ENCODE measurements around the gene SMIM44. TPM values are rescaled to one million over a fixed set of nuclear protein-coding genes. Genes with fewer than 3 reads are reported as not detected.

Gene SMIM44
- total RNA-seq, 1 donor from 2014 or later = not detected

- H3K4me3 Mint-ChIP-seq = no peak overlapping the region
- Histone ChIP-seq H3K9me3 (ENCODE audit: low read depth) (no peaks in the 10 kb centered on the region), H4K20me1 (ENCODE audit: low read depth) (peaks cover 100% of the 10 kb centered on the region), H3K27me3 (no peaks in the 10 kb centered on the region), H3F3A (ENCODE audit: low read depth) (no peaks in the 10 kb centered on the region), H3K9ac (no peak overlapping the region), H3K4me3 (no peak overlapping the region), H2AFZ (replicated peaks) (no peak overlapping the region), H3K79me2 (ENCODE audit: low read depth) (peaks cover 81% of the 10 kb centered on the region), H3K27ac (no peak overlapping the region), H3K4me1 (peaks cover 4% of the 10 kb centered on the region), H3K4me2 (no peak overlapping the region), H3K36me3 (no peaks in the 10 kb centered on the region)
- H3K4me1 Mint-ChIP-seq = peaks cover 13% of the 10 kb centered on the region
- no peak for DNase-seq (ENCODE audit: low spot score)
- H3K27ac Mint-ChIP-seq = no peak overlapping the region
- H3K27me3 Mint-ChIP-seq (ENCODE audit: insufficient read depth, low read depth) = no peaks in the 10 kb centered on the region
- H3K36me3 Mint-ChIP-seq = peaks cover 6% of the 10 kb centered on the region
- H3K9me3 Mint-ChIP-seq = no peaks in the 10 kb centered on the region
- TF ChIP-seq CTCF (IDR thresholded peaks at IDR 0.05) (no peak), EZH2 (IDR thresholded peaks at IDR 0.05) (no peak), EZH2phosphoT487 (IDR thresholded peaks at IDR 0.05) (no peak)
Measured at GRCh38 chr19:3518255-3518654, 35.0 kb upstream of the SMIM44 start.

GRCh38 chr19:3517638-3518037 is 34.4 kb upstream of the SMIM44 start:
- no peak overlapping the region for H3K9ac ChIP-seq
- H3K9me3 ChIP-seq (ENCODE audit: low read depth) = no peaks in the 10 kb centered on the region
- no peak overlapping the region for H3K4me3 ChIP-seq
- no peak overlapping the region for H2AFZ ChIP-seq (replicated peaks)
- no peaks in the 10 kb centered on the region for H3K27me3 ChIP-seq
- H3K27ac Mint-ChIP-seq = no peak overlapping the region
- H3K4me3 Mint-ChIP-seq = no peak overlapping the region
- H3K4me2 ChIP-seq = no peak overlapping the region
- peaks cover 4% of the 10 kb centered on the region for H3K4me1 ChIP-seq
- no peak overlapping the region for H3K27ac ChIP-seq
- TF ChIP-seq EZH2 (IDR thresholded peaks at IDR 0.05) (no peak), EZH2phosphoT487 (IDR thresholded peaks at IDR 0.05) (no peak), CTCF (IDR thresholded peaks at IDR 0.05) (no peak)
- no peaks in the 10 kb centered on the region for H3F3A ChIP-seq (ENCODE audit: low read depth)
- peaks cover 100% of the 10 kb centered on the region for H4K20me1 ChIP-seq (ENCODE audit: low read depth)
- peaks cover 6% of the 10 kb centered on the region for H3K36me3 Mint-ChIP-seq
- peaks cover 13% of the 10 kb centered on the region for H3K4me1 Mint-ChIP-seq
- H3K36me3 ChIP-seq = no peaks in the 10 kb centered on the region
- peaks cover 87% of the 10 kb centered on the region for H3K79me2 ChIP-seq (ENCODE audit: low read depth)
- H3K27me3 Mint-ChIP-seq (ENCODE audit: insufficient read depth, low read depth) = no peaks in the 10 kb centered on the region
- H3K9me3 Mint-ChIP-seq = no peaks in the 10 kb centered on the region
- DNase-seq (ENCODE audit: low spot score) = no peak

- peaks cover 96% of the 10 kb centered on the region for H3K79me2 ChIP-seq (ENCODE audit: low read depth)
- TF ChIP-seq CTCF (IDR thresholded peaks at IDR 0.05) = no peak
- no peak for TF ChIP-seq EZH2 (IDR thresholded peaks at IDR 0.05)
- TF ChIP-seq EZH2phosphoT487 (IDR thresholded peaks at IDR 0.05) = no peak
Measured at GRCh38 chr19:3516675-3517207, 33.5 kb upstream of the SMIM44 start.

More at GRCh38 chr19:3516675-3517207, 33.5 kb upstream of the SMIM44 start:
- Histone ChIP-seq H3K4me2 (no peak overlapping the region), H3K9ac (no peak overlapping the region), H3K27ac (no peak overlapping the region), H3K36me3 (no peaks in the 10 kb centered on the region), H2AFZ (replicated peaks) (no peak overlapping the region), H4K20me1 (ENCODE audit: low read depth) (peaks cover 100% of the 10 kb centered on the region), H3F3A (ENCODE audit: low read depth) (no peaks in the 10 kb centered on the region), H3K9me3 (ENCODE audit: low read depth) (no peaks in the 10 kb centered on the region), H3K4me1 (peaks cover 4% of the 10 kb centered on the region), H3K27me3 (no peaks in the 10 kb centered on the region), H3K4me3 (no peak overlapping the region)
- Mint-ChIP-seq H3K4me3 (no peak overlapping the region), H3K9me3 (no peaks in the 10 kb centered on the region), H3K4me1 (peaks cover 13% of the 10 kb centered on the region), H3K36me3 (peaks cover 4% of the 10 kb centered on the region), H3K27me3 (ENCODE audit: insufficient read depth, low read depth) (no peaks in the 10 kb centered on the region), H3K27ac (no peak overlapping the region)
- DNase-seq (ENCODE audit: low spot score) = no peak
